ENCODE results near the gene MYBPC3. TPM values are rescaled to one million over a fixed set of nuclear protein-coding genes. Genes with fewer than 3 reads are reported as not detected.

MYBPC3 gene
- total RNA-seq, 1 donor from 2014 or later, result 1.6 TPM

DNA sequence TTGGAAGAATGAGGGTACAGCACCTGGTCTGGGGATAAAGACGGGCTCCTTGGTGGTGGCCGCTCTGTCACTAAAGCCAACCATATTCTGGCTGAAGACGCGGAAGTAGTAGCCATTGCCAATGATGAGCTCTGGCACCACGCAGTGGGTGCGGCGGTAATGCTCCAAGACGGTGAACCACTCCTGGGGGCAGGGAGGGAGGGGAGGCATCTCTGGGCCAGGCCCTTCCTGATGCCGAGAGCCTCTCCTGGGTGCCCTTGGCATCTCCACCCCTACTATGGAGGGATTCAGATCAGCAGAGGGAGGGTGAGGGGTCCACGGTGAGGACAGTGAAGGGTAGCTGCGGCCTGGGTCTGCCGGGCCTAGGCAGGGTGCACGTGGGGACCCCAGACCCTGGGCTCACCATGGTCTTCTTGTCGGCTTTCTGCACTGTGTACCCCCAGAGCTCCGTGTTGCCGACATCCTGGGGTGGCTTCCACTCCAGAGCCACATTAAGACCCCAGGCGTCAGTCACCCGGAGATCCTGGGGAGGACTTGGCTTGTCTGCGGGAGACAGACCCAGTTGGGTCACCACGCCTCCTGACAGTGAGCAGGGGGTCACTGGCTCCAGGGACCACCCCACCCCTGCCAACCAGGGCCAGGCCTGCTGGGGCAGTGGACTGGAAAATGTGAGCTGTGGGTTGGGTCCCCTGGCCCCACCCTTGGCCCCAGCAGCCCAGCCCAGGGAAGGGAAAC lies 19.5 kb downstream of the MYBPC3 start:
- Histone ChIP-seq H3K9me3 (ENCODE audit: control insufficient read depth in 3 of 3, low read length in 3 of 3) (no peaks in the 10 kb centered on the region), H3K36me3 (ENCODE audit: control insufficient read depth in 3 of 3, insufficient read depth in 3 of 3, low read length in 3 of 3) (peaks cover 13 to 18% (median 13%) of the 10 kb centered on the region in 3 donors), H3K27ac (ENCODE audit: low read depth, low read length) (no peak overlapping the region), H3K4me3 (ENCODE audit: low read length in 3 of 3) (no peak overlapping the region), H3K27me3 (ENCODE audit: control insufficient read depth in 3 of 3, insufficient read depth in 3 of 3, low read length in 3 of 3) (no peaks in the 10 kb centered on the region), H3K9ac (ENCODE audit: low read depth in 1 of 3, low read length in 3 of 3) (no peak overlapping the region), H3K4me1 (ENCODE audit: control insufficient read depth in 3 of 3, insufficient read depth in 3 of 3, low read length in 3 of 3) (peaks cover 34 to 44% (median 40%) of the 10 kb centered on the region in 3 donors)

DNA sequence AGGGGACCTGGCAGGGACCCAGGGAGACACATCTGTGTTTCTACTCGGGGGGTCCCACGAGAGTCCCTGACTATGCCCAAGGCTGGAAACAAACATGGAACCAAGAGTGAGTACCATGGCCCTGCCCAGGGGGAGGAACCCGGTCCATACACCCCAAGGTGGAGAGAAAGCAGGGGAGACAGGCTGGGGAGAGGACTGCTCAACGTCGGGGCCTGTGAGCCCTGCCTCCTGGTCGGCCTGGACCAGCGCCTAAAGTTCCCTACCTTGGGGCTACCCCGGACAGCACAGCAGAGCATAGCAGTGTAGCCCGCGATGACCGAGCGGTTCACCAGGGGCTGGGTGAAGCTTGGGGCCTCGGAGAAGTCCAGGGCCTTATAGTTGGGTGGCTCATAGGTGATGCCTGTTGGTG lies 20.2 kb downstream of the MYBPC3 start:
- peaks cover 19 to 24% (median 19%) of the 10 kb centered on the region in 3 donors for H3K36me3 ChIP-seq (ENCODE audit: control insufficient read depth in 3 of 3, insufficient read depth in 3 of 3, low read length in 3 of 3)
- no peak overlapping the region for H3K4me3 ChIP-seq (ENCODE audit: low read length in 3 of 3)
- H3K4me1 ChIP-seq (ENCODE audit: control insufficient read depth in 3 of 3, insufficient read depth in 3 of 3, low read length in 3 of 3), result peaks cover 34 to 44% (median 40%) of the 10 kb centered on the region in 3 donors
- H3K9ac ChIP-seq (ENCODE audit: low read depth in 1 of 3, low read length in 3 of 3), result peak overlapping the region in 1 of 3 donors; percentile 45
- no peak overlapping the region for H3K27ac ChIP-seq (ENCODE audit: low read depth, low read length)
- no peaks in the 10 kb centered on the region for H3K27me3 ChIP-seq (ENCODE audit: control insufficient read depth in 3 of 3, insufficient read depth in 3 of 3, low read length in 3 of 3)
- H3K9me3 ChIP-seq (ENCODE audit: control insufficient read depth in 3 of 3, low read length in 3 of 3), result no peaks in the 10 kb centered on the region

DNA sequence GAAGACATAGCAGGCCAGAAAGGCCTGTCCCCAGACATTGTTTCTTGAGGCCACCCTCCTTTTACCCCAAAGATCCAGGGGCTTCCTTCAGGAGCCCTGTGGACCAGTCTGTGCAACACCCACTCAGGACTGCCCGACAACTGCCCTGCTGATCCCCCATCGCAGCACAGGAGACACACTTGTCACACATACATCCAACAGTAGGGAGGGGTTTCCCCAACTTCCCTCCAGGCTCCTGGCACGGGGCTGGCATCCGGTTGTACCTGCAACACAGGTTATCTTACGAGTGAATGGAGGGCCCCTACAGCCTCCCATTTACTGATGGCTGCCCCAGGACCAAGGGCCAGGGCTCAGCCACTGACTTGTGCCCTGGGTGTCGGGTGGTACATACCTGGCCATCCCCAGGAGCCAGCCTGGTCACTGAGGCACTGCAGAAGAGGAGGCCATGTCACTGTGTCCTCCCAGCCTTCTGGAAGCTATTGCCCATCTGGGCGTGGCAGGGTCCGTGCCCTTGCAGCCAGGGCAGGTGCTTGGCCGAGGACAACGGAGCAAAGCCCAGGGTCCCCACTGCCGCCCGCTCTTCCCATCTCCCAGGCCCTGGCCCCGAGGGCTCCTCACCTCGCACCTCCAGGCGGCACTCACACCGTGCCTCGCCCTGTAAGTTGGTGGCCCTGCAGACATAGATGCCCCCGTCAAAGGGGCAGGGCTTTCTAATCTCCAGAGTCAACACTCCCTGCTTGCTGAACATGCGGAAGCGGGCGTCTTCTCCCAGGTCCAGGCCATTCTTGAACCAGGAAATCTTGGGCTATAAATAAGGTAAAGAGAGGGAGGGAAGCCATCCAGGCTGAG lies 20.8 kb downstream of the MYBPC3 start:
- Histone ChIP-seq H3K27me3 (ENCODE audit: control insufficient read depth in 3 of 3, insufficient read depth in 3 of 3, low read length in 3 of 3) (no peaks in the 10 kb centered on the region), H3K4me3 (ENCODE audit: low read length in 3 of 3) (no peak overlapping the region), H3K4me1 (ENCODE audit: control insufficient read depth in 3 of 3, insufficient read depth in 3 of 3, low read length in 3 of 3) (peaks cover 34 to 44% (median 40%) of the 10 kb centered on the region in 3 donors), H3K9me3 (ENCODE audit: control insufficient read depth in 3 of 3, low read length in 3 of 3) (no peaks in the 10 kb centered on the region), H3K9ac (ENCODE audit: low read depth in 1 of 3, low read length in 3 of 3) (peak overlapping the region in 1 of 3 donors; percentile 45), H3K36me3 (ENCODE audit: control insufficient read depth in 3 of 3, insufficient read depth in 3 of 3, low read length in 3 of 3) (peaks cover 23 to 30% (median 25%) of the 10 kb centered on the region in 3 donors), H3K27ac (ENCODE audit: low read depth, low read length) (no peak overlapping the region)

DNA sequence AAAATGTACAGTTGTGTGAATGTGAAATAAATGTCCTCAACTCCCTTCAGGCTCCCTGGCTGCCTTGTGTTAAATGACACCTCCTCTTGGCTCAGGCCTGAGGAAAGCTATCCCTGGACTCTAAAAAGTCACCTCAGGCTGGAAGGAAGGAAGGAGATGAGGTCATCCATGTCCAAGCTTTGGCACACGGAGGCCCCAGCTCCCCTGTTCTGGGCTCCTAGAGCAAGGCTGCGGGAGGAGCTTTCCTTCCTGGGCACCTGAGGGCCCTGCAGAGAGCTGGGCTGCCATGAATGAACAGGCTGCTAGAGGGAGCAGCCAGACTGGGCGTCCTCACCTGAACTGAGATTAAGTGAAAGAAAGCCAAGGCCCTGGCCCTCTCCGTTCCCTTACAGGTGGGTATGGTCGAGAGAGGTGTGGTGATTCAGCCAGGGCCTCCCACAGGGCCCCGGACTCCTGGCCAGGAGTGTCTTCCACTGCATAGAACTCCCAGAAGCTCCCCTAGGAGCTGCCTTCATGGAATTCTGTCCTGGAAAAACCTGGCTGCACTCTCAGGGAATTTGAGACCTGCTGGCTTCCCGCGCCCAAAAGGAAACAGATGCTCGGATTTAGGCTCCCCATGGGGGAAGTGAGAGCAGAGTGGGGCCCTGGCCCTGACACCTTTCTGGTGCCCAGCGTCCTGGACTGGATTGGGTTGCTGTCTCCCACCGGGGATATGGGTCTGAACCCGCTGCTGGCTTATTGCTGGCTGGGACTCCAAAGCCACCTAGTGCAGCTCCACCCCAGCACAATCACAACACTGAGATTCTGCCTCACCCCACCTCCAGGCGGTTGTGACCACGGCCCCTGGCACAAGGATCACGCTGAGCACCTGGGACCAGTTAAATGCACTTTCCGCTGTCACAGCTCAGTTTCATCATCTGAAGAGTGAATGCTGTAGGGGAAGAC lies 22.2 kb downstream of the MYBPC3 start:
- H3K9ac ChIP-seq (ENCODE audit: low read depth in 1 of 3, low read length in 3 of 3), result peak overlapping the region in 2 of 3 donors; percentile 30 to 69
- peaks cover 39 to 46% (median 43%) of the 10 kb centered on the region in 3 donors for H3K4me1 ChIP-seq (ENCODE audit: control insufficient read depth in 3 of 3, insufficient read depth in 3 of 3, low read length in 3 of 3)
- H3K27ac ChIP-seq (ENCODE audit: low read depth, low read length), result peak overlapping the region; percentile 68
- H3K27me3 ChIP-seq (ENCODE audit: control insufficient read depth in 3 of 3, insufficient read depth in 3 of 3, low read length in 3 of 3), result no peaks in the 10 kb centered on the region
- H3K4me3 ChIP-seq (ENCODE audit: low read length in 3 of 3), result peak overlapping the region in 1 of 3 donors; percentile 29
- H3K9me3 ChIP-seq (ENCODE audit: control insufficient read depth in 3 of 3, low read length in 3 of 3), result no peaks in the 10 kb centered on the region
- peaks cover 23 to 43% (median 40%) of the 10 kb centered on the region in 3 donors for H3K36me3 ChIP-seq (ENCODE audit: control insufficient read depth in 3 of 3, insufficient read depth in 3 of 3, low read length in 3 of 3)

DNA sequence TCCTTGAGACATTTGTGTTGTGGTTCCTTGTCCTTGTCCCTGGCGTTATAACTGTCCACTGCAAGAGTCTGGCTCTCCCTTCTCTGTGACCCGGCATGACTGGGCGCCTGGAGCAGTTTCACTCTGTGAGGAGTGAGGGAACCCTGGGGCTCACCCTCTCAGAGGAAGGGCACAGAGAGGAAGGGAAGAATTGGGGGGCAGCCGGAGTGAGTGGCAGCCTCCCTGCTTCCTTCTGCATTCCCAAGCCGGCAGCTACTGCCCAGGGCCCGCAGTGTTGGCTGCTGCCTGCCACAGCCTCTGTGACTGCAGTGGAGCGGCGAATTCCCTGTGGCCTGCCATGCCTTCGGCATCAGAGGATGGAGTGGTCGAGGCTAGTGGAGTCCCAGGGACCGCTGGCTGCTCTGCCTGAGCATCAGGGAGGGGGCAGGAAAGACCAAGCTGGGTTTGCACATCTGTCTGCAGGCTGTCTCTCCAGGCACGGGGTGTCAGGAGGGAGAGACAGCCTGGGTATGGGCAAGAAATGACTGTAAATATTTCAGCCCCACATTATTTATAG lies 23.0 kb downstream of the MYBPC3 start:
- H3K9me3 ChIP-seq (ENCODE audit: control insufficient read depth in 3 of 3, low read length in 3 of 3), result no peaks in the 10 kb centered on the region
- H3K36me3 ChIP-seq (ENCODE audit: control insufficient read depth in 3 of 3, insufficient read depth in 3 of 3, low read length in 3 of 3), result peaks cover 23 to 47% (median 43%) of the 10 kb centered on the region in 3 donors

DNA sequence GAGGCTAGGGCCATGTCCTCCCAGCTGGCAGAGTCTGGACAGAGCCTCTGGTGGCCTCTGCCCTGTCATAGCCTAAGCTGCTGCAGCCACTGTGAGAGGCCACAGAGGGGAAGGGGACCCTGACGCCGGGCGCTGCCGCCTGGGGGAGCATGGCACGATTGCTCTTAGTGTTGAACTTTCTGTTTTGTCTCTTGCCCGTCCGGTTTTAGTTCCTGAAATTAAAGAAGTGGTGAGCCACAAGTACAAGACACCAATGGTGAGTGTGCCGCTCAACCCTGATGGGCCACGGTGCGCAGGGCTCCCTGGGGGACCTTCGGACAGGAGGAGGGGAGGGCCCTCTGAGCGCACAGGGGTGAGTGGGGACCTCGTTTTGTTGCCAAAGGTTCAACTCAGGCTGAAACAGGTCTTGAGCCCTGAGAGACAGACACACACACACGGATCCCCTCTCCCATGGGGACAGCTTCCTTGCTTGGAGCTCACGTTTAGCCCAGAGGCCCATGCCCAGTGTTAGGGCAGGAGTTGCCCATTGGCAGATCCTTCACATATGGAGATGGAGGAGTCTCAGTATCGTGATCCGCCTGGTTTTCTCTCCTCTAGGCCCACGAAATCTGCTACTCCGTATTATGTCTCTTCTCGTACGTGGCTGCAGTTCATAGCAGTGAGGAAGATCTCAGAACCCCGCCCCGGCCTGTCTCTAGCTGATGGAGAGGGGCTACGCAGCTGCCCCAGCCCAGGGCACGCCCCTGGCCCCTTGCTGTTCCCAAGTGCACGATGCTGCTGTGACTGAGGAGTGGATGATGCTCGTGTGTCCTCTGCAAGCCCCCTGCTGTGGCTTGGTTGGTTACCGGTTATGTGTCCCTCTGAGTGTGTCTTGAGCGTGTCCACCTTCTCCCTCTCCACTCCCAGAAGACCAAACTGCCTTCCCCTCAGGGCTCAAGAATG lies 23.8 kb downstream of the MYBPC3 start:
- Histone ChIP-seq H3K9me3 (ENCODE audit: control insufficient read depth in 3 of 3, low read length in 3 of 3) (no peaks in the 10 kb centered on the region), H3K4me1 (ENCODE audit: control insufficient read depth in 3 of 3, insufficient read depth in 3 of 3, low read length in 3 of 3) (peaks cover 39 to 46% (median 43%) of the 10 kb centered on the region in 3 donors)

More for the DNA sequence above, 23.0 kb downstream of the MYBPC3 start:
- no peaks in the 10 kb centered on the region for H3K27me3 ChIP-seq (ENCODE audit: control insufficient read depth in 3 of 3, insufficient read depth in 3 of 3, low read length in 3 of 3)
- H3K4me3 ChIP-seq (ENCODE audit: low read length in 3 of 3), result peak overlapping the region in 1 of 3 donors; percentile 36
- peak overlapping the region in 2 of 3 donors; percentile 30 to 69 for H3K9ac ChIP-seq (ENCODE audit: low read depth in 1 of 3, low read length in 3 of 3)
- peaks cover 39 to 46% (median 43%) of the 10 kb centered on the region in 3 donors for H3K4me1 ChIP-seq (ENCODE audit: control insufficient read depth in 3 of 3, insufficient read depth in 3 of 3, low read length in 3 of 3)
- H3K27ac ChIP-seq (ENCODE audit: low read depth, low read length), result peak overlapping the region; percentile 51

DNA sequence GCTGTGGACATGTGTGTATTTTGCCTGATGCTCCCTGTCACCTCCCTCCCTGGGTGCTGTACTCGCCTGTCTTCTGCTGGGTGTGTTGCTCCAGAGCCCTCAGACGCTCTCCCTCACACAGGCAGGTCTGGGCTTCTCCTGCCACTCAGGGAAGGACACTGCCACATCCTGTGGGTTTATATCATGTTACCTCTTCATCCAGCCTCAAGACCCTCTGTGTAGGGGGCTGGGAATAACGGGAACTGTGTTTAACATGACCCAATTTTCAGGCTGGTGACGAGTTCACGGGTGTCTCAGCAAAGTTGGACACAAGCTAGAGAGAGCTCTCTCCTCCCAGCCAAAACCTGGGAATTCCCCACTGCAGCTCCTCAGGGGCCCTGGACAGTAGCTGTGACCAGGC lies 24.6 kb downstream of the MYBPC3 start:
- H3K27ac ChIP-seq (ENCODE audit: low read depth, low read length), result no peak overlapping the region
- no peak overlapping the region for H3K4me3 ChIP-seq (ENCODE audit: low read length in 3 of 3)
- H3K4me1 ChIP-seq (ENCODE audit: control insufficient read depth in 3 of 3, insufficient read depth in 3 of 3, low read length in 3 of 3), result peaks cover 39 to 46% (median 43%) of the 10 kb centered on the region in 3 donors
- peaks cover 23 to 47% (median 43%) of the 10 kb centered on the region in 3 donors for H3K36me3 ChIP-seq (ENCODE audit: control insufficient read depth in 3 of 3, insufficient read depth in 3 of 3, low read length in 3 of 3)
- H3K9ac ChIP-seq (ENCODE audit: low read depth in 1 of 3, low read length in 3 of 3), result no peak overlapping the region
- H3K9me3 ChIP-seq (ENCODE audit: control insufficient read depth in 3 of 3, low read length in 3 of 3), result no peaks in the 10 kb centered on the region
- no peaks in the 10 kb centered on the region for H3K27me3 ChIP-seq (ENCODE audit: control insufficient read depth in 3 of 3, insufficient read depth in 3 of 3, low read length in 3 of 3)

More for the DNA sequence above, 23.8 kb downstream of the MYBPC3 start:
- H3K9ac ChIP-seq (ENCODE audit: low read depth in 1 of 3, low read length in 3 of 3), result peak overlapping the region in 2 of 3 donors; percentile 20 to 69
- H3K4me3 ChIP-seq (ENCODE audit: low read length in 3 of 3), result peak overlapping the region in 1 of 3 donors; percentile 36
- H3K27me3 ChIP-seq (ENCODE audit: control insufficient read depth in 3 of 3, insufficient read depth in 3 of 3, low read length in 3 of 3), result no peaks in the 10 kb centered on the region
- peak overlapping the region; percentile 51 for H3K27ac ChIP-seq (ENCODE audit: low read depth, low read length)
- H3K36me3 ChIP-seq (ENCODE audit: control insufficient read depth in 3 of 3, insufficient read depth in 3 of 3, low read length in 3 of 3), result peaks cover 23 to 47% (median 43%) of the 10 kb centered on the region in 3 donors

DNA sequence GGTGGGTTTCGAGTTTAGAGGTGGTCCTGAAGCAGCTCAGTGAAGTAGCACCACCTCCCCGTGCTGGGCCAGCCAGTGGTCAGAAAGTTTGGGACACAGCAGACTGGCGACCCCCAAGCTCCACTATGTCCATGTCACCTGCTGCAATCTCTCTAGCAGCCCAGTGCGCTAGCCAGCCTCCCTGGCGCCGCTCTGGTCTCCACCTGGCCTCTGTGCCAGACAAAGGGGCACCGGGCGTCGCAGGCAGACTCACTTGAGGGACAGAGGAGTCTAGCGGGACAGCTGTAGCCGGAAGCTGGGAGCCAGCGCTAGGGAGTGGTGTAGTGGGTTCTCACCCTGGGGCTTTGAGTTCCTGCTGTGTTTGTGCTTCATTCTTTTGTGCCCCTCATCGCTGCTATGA lies 25.5 kb downstream of the MYBPC3 start:
- Histone ChIP-seq H3K27ac (ENCODE audit: low read depth, low read length) (no peak overlapping the region), H3K9me3 (ENCODE audit: control insufficient read depth in 3 of 3, low read length in 3 of 3) (no peaks in the 10 kb centered on the region), H3K36me3 (ENCODE audit: control insufficient read depth in 3 of 3, insufficient read depth in 3 of 3, low read length in 3 of 3) (peaks cover 25 to 50% (median 43%) of the 10 kb centered on the region in 3 donors), H3K4me3 (ENCODE audit: low read length in 3 of 3) (no peak overlapping the region), H3K9ac (ENCODE audit: low read depth in 1 of 3, low read length in 3 of 3) (peak overlapping the region in 1 of 3 donors; percentile 40), H3K4me1 (ENCODE audit: control insufficient read depth in 3 of 3, insufficient read depth in 3 of 3, low read length in 3 of 3) (peaks cover 38 to 41% (median 39%) of the 10 kb centered on the region in 3 donors), H3K27me3 (ENCODE audit: control insufficient read depth in 3 of 3, insufficient read depth in 3 of 3, low read length in 3 of 3) (no peaks in the 10 kb centered on the region)

All from skeletal muscle tissue (tissue), 4 donors.